K562 (cell line): ENCODE results near the gene GPRIN3. TPM values are rescaled to one million over a fixed set of nuclear protein-coding genes. Genes with fewer than 3 reads are reported as not detected.

Source experiments
- ATAC-seq: fragments of 200-7000 bp; cut with Tn5 transposase; 3 replicates; pipeline ENCODE4 v1.9.1; 2020; ENCODE audit warnings: moderate library complexity
- BruUV-seq: library from RNA; stranded (reverse); fragments of 400-500 nt; replicated peaks from 2 replicates; lab custom pipeline; 2021; lab: Mats Ljungman, UMichigan
- CTCF ChIA-PET: fragments of 300-600 bp; formaldehyde crosslinking; extraction: SDS; loops from one replicate; lab custom pipeline; 2021; ENCODE audit warnings: low intra/inter-chr PET ratio; lab: Yijun Ruan, JAX
- POLR2A ChIA-PET: fragments of 300-600, 350-650 bp; sonication (Branson Sonifier 250); formaldehyde crosslinking; extraction: SDS; loops from one replicate; lab custom pipeline; 2021; ENCODE audit warnings: antibody characterized with exemption, inconsistent platforms; lab: Yijun Ruan, JAX
- DNase-seq, 4 experiments: peaks; one replicate each; pipeline versions ENCODE4 v3.0.0 to v3.0.0-alpha.2; 2011 to 2018; ENCODE audit warnings: low spot score in 3 of 4, mixed read lengths in 3 of 4; ENCODE audit errors: extremely low read depth in 1 of 4
- FAIRE-seq: peaks from 2 replicates; lab custom pipeline; 2011; peaks lifted over from hg19 to GRCh38; lab: Jason Lieb, UNC
- H2AFZ ChIP-seq: 2 replicates; pipeline ENCODE4 v1.6.0; 2011; ENCODE audit warnings: low read depth, low read length, control low read depth, inconsistent platforms
- H3K27ac ChIP-seq: fragments of 200-600 bp; 3 replicates; pipeline ENCODE4 v1.8.0; 2011; ENCODE audit warnings: low read depth, mild to moderate bottlenecking, control low read depth, inconsistent platforms, low read length, moderate library complexity, mixed read lengths; ENCODE audit errors: extremely low read depth
- H3K27me3 ChIP-seq, 2 experiments: fragments of 300-600 bp in 1 of 2; 2 replicates in 1 of 2; 3 replicates in 1 of 2; pipeline versions ENCODE4 v1.6.0 to v1.8.0; 2011; ENCODE audit warnings: inconsistent platforms in 2 of 2, low read length in 2 of 2, mild to moderate bottlenecking in 1 of 2, mixed read lengths in 1 of 2, moderate library complexity in 1 of 2; ENCODE audit not compliant: control insufficient read depth in 2 of 2, insufficient read depth in 2 of 2
- H3K36me3 ChIP-seq: fragments of 300-600 bp; 3 replicates; pipeline ENCODE4 v1.8.0; 2011; ENCODE audit warnings: mild to moderate bottlenecking, low read length, inconsistent platforms; ENCODE audit not compliant: control insufficient read depth, insufficient read depth
- H3K4me1 ChIP-seq, 2 experiments: fragments of 200-600 bp in 1 of 2; replicated peaks in 1 of 2; 2 replicates in 1 of 2; 3 replicates in 1 of 2; pipeline versions ENCODE4 v1.5.1 to v1.8.0; 2011; ENCODE audit warnings: inconsistent platforms in 2 of 2, low read length in 2 of 2, mild to moderate bottlenecking in 1 of 2, mixed read lengths in 1 of 2, moderate library complexity in 1 of 2; ENCODE audit not compliant: control insufficient read depth in 2 of 2, insufficient read depth in 2 of 2
- H3K4me2 ChIP-seq: 2 replicates; pipeline ENCODE4 v1.6.1; 2011; ENCODE audit warnings: low read length, control low read depth, inconsistent platforms, mixed read lengths; ENCODE audit not compliant: insufficient read depth
- H3K4me3 ChIP-seq: fragments of 200-600 bp; sonication (generic), shearing (Covaris generic); 2 replicates; pipeline ENCODE4 v1.5.1; 2016; ENCODE audit warnings: control low read depth, inconsistent platforms
- H3K79me2 ChIP-seq: fragments of 200-600 bp; 3 replicates; pipeline ENCODE4 v1.8.0; 2011; ENCODE audit warnings: low read length, inconsistent platforms; ENCODE audit not compliant: control insufficient read depth, insufficient read depth
- H3K9ac ChIP-seq, 2 experiments: 2 replicates each; pipeline versions ENCODE4 v1.6.0 to v1.6.1; 2011; ENCODE audit warnings: low read depth in 2 of 2, low read length in 2 of 2, control low read depth in 1 of 2, inconsistent platforms in 1 of 2, mild to moderate bottlenecking in 1 of 2, mixed read lengths in 1 of 2; ENCODE audit not compliant: insufficient read depth in 1 of 2
- H3K9me1 ChIP-seq: one replicate; pipeline ENCODE4 v1.6.0; 2011; ENCODE audit warnings: inconsistent platforms, mild to moderate bottlenecking, low read length, moderate library complexity; ENCODE audit not compliant: control insufficient read depth, insufficient read depth
- H3K9me3 ChIP-seq: replicated peaks from 2 replicates; pipeline ENCODE4 v1.5.1; 2011; ENCODE audit warnings: low read depth, low read length, inconsistent platforms; ENCODE audit not compliant: control insufficient read depth, insufficient read depth
- H4K20me1 ChIP-seq: replicated peaks from 2 replicates; pipeline ENCODE4 v1.6.1; 2011; ENCODE audit warnings: low read length, inconsistent platforms, mixed read lengths; ENCODE audit not compliant: control insufficient read depth, insufficient read depth
- ATF1 ChIP-seq, 2 experiments: fragments of 450-650 bp in 1 of 2; IDR thresholded peaks; 2 replicates each; pipeline ENCODE4 v1.6.1; 2016; ENCODE audit warnings: missing compliant biosample characterization in 1 of 2, missing genetic modification characterization in 1 of 2
- DNMT1 ChIP-seq: fragments of 450-650 bp; IDR thresholded peaks from 2 replicates; pipeline ENCODE4 v1.6.1; 2016; ENCODE audit warnings: antibody characterized with exemption, mild to moderate bottlenecking
- FOXP1 ChIP-seq: sonication (generic); formaldehyde crosslinking; IDR thresholded peaks from 2 replicates; pipeline ENCODE4 v1.8.0; 2022; ENCODE audit warnings: mild to moderate bottlenecking, missing genetic modification reagents
- FUS ChIP-seq: fragments of 200-400 bp; formaldehyde crosslinking; optimal IDR thresholded peaks from 2 replicates; pipeline ENCODE3; 2017; ENCODE audit warnings: low read depth, low read length
- MCM2 ChIP-seq: fragments of 450-650 bp; IDR thresholded peaks from 2 replicates; pipeline ENCODE4 v1.6.1; 2017; ENCODE audit warnings: low read depth, mild to moderate bottlenecking
- MLLT1 ChIP-seq, 2 experiments: fragments of 450-650 bp; IDR thresholded peaks; 2 replicates each; pipeline ENCODE4 v1.6.1; 2016
- NFATC3 ChIP-seq: fragments of 450-650 bp; IDR thresholded peaks from 2 replicates; pipeline ENCODE4 v1.6.1; 2017; ENCODE audit warnings: mild to moderate bottlenecking
- NR2C2 ChIP-seq, 2 experiments: fragments of 200-800 bp in 1 of 2; sonication (Bioruptor generic) in 1 of 2; sonication (generic) in 1 of 2; formaldehyde crosslinking in 1 of 2; IDR thresholded peaks; 2 replicates each; pipeline versions ENCODE4 v1.6.1 to v1.8.0; 2016 to 2022; ENCODE audit warnings: mild to moderate bottlenecking in 1 of 2, missing compliant biosample characterization in 1 of 2, missing genetic modification characterization in 1 of 2, missing genetic modification reagents in 1 of 2
- PRDM10 ChIP-seq: fragments of 450-650 bp; IDR thresholded peaks from 2 replicates; pipeline ENCODE4 v1.6.1; 2018; ENCODE audit not compliant: partially characterized antibody
- PRPF4 ChIP-seq: fragments of 200-400 bp; formaldehyde crosslinking; IDR thresholded peaks from one replicate; pipeline ENCODE4 v1.6.1; 2017; ENCODE audit warnings: low read length, low read depth, mild to moderate bottlenecking; ENCODE audit not compliant: insufficient read depth, poor library complexity, severe bottlenecking
- RBBP5 ChIP-seq: fragments of 200-600 bp; sonication (generic); IDR thresholded peaks from 2 replicates; pipeline ENCODE4 v1.6.1; 2012; ENCODE audit warnings: borderline replicate concordance, mild to moderate bottlenecking, low read length, control low read depth, inconsistent platforms; ENCODE audit not compliant: insufficient read depth, poor library complexity, severe bottlenecking
- RBM14 ChIP-seq: fragments of 200-400 bp; formaldehyde crosslinking; IDR thresholded peaks from 2 replicates; pipeline ENCODE4 v1.6.1; 2018; ENCODE audit warnings: low read depth, mild to moderate bottlenecking, low read length, moderate library complexity, borderline replicate concordance; ENCODE audit not compliant: insufficient read depth
- SNRNP70 ChIP-seq: fragments of 200-400 bp; formaldehyde crosslinking; optimal IDR thresholded peaks from 2 replicates; pipeline ENCODE3; 2017; ENCODE audit warnings: low read depth, low read length
- STAG1 ChIP-seq: sonication (generic); formaldehyde crosslinking; IDR thresholded peaks from 2 replicates; pipeline ENCODE4 v1.5.0; 2020; ENCODE audit warnings: missing genetic modification reagents, borderline replicate concordance
- TCFL5 ChIP-seq: fragments of 250-450 bp; sonication (Bioruptor Pico); conservative IDR thresholded peaks from 2 replicates; pipeline ENCODE4 v1.6.1; 2021; ENCODE audit warnings: mild to moderate bottlenecking, moderate library complexity, matching md5 sums
- TSC22D4 ChIP-seq: fragments of 450-650 bp; IDR thresholded peaks from 2 replicates; pipeline ENCODE4 v1.6.1; 2016; ENCODE audit warnings: missing genetic modification characterization, missing biosample characterization, control low read depth
- ZNF311 ChIP-seq: fragments of 250-450 bp; sonication (Bioruptor Pico); IDR thresholded peaks from 2 replicates; pipeline ENCODE4 v1.4.0; 2020; ENCODE audit warnings: mild to moderate bottlenecking, moderate library complexity
- ZNF384 ChIP-seq: IDR thresholded peaks from 2 replicates; pipeline ENCODE4 v1.6.1; 2012; ENCODE audit warnings: low read depth, low read length, improper control_type of control experiment
- in situ Hi-C: fragments of 300-500 bp; cut with MboI; formaldehyde crosslinking; loops from 4 replicates; pipeline ENCODE4 v1.15.0; 2018; ENCODE audit warnings: inconsistent platforms, mixed read lengths
- intact Hi-C: fragments of 100-400 bp; cut with micrococcal nuclease; formaldehyde crosslinking; loops from 2 replicates; pipeline ENCODE4 v1.14.2; 2022
- polyA plus RNA-seq, 8 experiments: library from polyadenylated mRNA; depleted of rRNA in 4 of 8; stranded (reverse) in 5 of 8; unstranded in 3 of 8; fragments of >200 nt; fragmentation: Nextera tagmentation in 2 of 8; fragmentation: Illumina TruSeq in 1 of 8; extraction: Ambion mirVana in 2 of 8; extraction: Trizol in 1 of 8; gene quantifications; 2 replicates each; pipeline versions ENCODE4 v1.2.1 to v1.2.3, GENCODE V29; 2011 to 2014; ENCODE audit warnings: inconsistent platforms in 1 of 8, missing spikeins in 1 of 8
- total RNA-seq, 7 experiments: library from RNA; depleted of rRNA in 6 of 7; stranded (reverse); fragments of >200 nt in 6 of 7; fragmentation: Illumina TruSeq in 2 of 7; extraction: Trizol in 2 of 7; gene quantifications; 2 replicates each; pipeline versions ENCODE4 v1.2.1 to v1.2.3, GENCODE V29; 2011 to 2021; ENCODE audit warnings: low replicate concordance in 1 of 7

The GPRIN3 gene
- total and polyA plus RNA-seq, 9 of the 15 experiments (the other 6 are each of a cell fraction or from before 2014, with no cell fraction given): 0.02 TPM; not detected in 8

- TF ChIP-seq FUS: no peak
- TF ChIP-seq RBM14: no peak
- TF ChIP-seq, all 486 proteins: peak for 0
These were observed 27.2 kb upstream of the GPRIN3 start (continued) for GRCh38 chr4:89334830-89335229.

GRCh38 chr4:89334311-89334710 lies 26.7 kb upstream of the GPRIN3 start:
- H3K9ac ChIP-seq: no peak overlapping the region
- DNase-seq (no peak), FAIRE-seq (no peak), ATAC-seq (no peak)
- no peaks in the 10 kb centered on the region for H3K79me2 ChIP-seq
- intact Hi-C loops (no loop called here), in situ Hi-C loops (no loop called here)
- no peaks in the 10 kb centered on the region for H3K9me3 ChIP-seq
- CTCF ChIA-PET: no interaction called here
- no peak overlapping the region for H3K4me2 ChIP-seq
- no peaks in the 10 kb centered on the region for H3K36me3 ChIP-seq
- POLR2A ChIA-PET: no interaction called here
- no peak overlapping the region for H3K4me3 ChIP-seq
- H3K27me3 ChIP-seq: no peaks in the 10 kb centered on the region
- no peak overlapping the region for H2AFZ ChIP-seq
- BruUV-seq: no TSS peak
- TF ChIP-seq RBM14: no peak
- TF ChIP-seq FOXP1: no peak
- TF ChIP-seq ZNF384: no peak
- no peak for TF ChIP-seq NR2C2 (CRISPR knock-in tag; IDR thresholded peaks at IDR 0.05)
- no peak for TF ChIP-seq NR2C2 (tag; IDR thresholded peaks at IDR 0.05)
- no peak for TF ChIP-seq DNMT1
- no peak for TF ChIP-seq MLLT1 (IDR thresholded peaks at IDR 0.05)
- no peak for TF ChIP-seq MCM2
- no peak for TF ChIP-seq SNRNP70
- TF ChIP-seq ATF1 (CRISPR knock-in tag; IDR thresholded peaks at IDR 0.05): no peak
- TF ChIP-seq ATF1 (tag; IDR thresholded peaks at IDR 0.05): no peak
- TF ChIP-seq RBBP5: no peak
- TF ChIP-seq TSC22D4 (tag): no peak
- no peak for TF ChIP-seq ZNF311 (CRISPR knock-in tag)
- no peak for TF ChIP-seq NFATC3
- no peak for TF ChIP-seq PRPF4
- TF ChIP-seq STAG1 (CRISPR knock-in tag): no peak
- no peak for TF ChIP-seq TCFL5 (CRISPR knock-in tag)
- no peak for TF ChIP-seq PRDM10
- H3K9me1 ChIP-seq: no peaks in the 10 kb centered on the region
- no peaks in the 10 kb centered on the region for H3K4me1 ChIP-seq
- H4K20me1 ChIP-seq: no peaks in the 10 kb centered on the region
- no peak overlapping the region for H3K27ac ChIP-seq
